ENCODE results near the gene ALDH1A2.

ALDH1A2 gene

GRCh38 chr15:57941816-57942215 lies 123.7 kb downstream of the ALDH1A2 start:
- no peak for DNase-seq

- DNase-seq, result no peak
Measured at GRCh38 chr15:57932348-57932747, 133.2 kb downstream of the ALDH1A2 start.

GRCh38 chr15:57931570-57931969 lies 133.9 kb downstream of the ALDH1A2 start:
- DNase-seq, result no peak

- DNase-seq, result no peak
Measured at GRCh38 chr15:57927091-57927631, 138.3 kb downstream of the ALDH1A2 start.

GRCh38 chr15:57925650-57926049 lies 139.9 kb downstream of the ALDH1A2 start:
- DNase-seq, result no peak

GRCh38 chr15:57924598-57924997 lies 140.9 kb downstream of the ALDH1A2 start:
- DNase-seq, result no peak

GRCh38 chr15:57923750-57924149 lies 141.8 kb downstream of the ALDH1A2 start:
- no peak for DNase-seq

GRCh38 chr15:57923306-57923705 lies 142.2 kb downstream of the ALDH1A2 start:
- DNase-seq, result no peak

- no peak for DNase-seq
Measured at GRCh38 chr15:57922776-57923175, 142.7 kb downstream of the ALDH1A2 start.

- DNase-seq, result no peak
Measured at GRCh38 chr15:57921371-57921770, 144.1 kb downstream of the ALDH1A2 start.

GRCh38 chr15:57920911-57921310 lies 144.6 kb downstream of the ALDH1A2 start:
- no peak for DNase-seq

- no peak for DNase-seq
Measured at GRCh38 chr15:57919754-57920153, 145.8 kb downstream of the ALDH1A2 start.

GRCh38 chr15:57917998-57918397 lies 147.5 kb downstream of the ALDH1A2 start:
- no peak for DNase-seq

GRCh38 chr15:57916695-57917094 lies 148.8 kb downstream of the ALDH1A2 start:
- DNase-seq, result no peak

GRCh38 chr15:57915827-57916531 lies 149.5 kb downstream of the ALDH1A2 start:
- DNase-seq, result no peak

GRCh38 chr15:57914350-57915055 lies 151.0 kb downstream of the ALDH1A2 start:
- peak; percentile 7 for DNase-seq

- no peak for DNase-seq
Measured at GRCh38 chr15:57911247-57911646, 154.3 kb downstream of the ALDH1A2 start.

- DNase-seq, result no peak
Measured at GRCh38 chr15:57910672-57911071, 154.8 kb downstream of the ALDH1A2 start.

- DNase-seq, result no peak
Measured at GRCh38 chr15:57909388-57909787, 156.1 kb downstream of the ALDH1A2 start.

- no peak for DNase-seq
Measured at GRCh38 chr15:57903626-57904025, 161.9 kb downstream of the ALDH1A2 start.

Measured in NCI-H345 (cell line).